Measurements from ENCODE around the gene PDCD2L.
"Not testable (repeated sequence)": the region's sequence is repeated elsewhere in the genome, so short reads cannot be mapped to it uniquely, and the experiment has no call there.

DNA sequence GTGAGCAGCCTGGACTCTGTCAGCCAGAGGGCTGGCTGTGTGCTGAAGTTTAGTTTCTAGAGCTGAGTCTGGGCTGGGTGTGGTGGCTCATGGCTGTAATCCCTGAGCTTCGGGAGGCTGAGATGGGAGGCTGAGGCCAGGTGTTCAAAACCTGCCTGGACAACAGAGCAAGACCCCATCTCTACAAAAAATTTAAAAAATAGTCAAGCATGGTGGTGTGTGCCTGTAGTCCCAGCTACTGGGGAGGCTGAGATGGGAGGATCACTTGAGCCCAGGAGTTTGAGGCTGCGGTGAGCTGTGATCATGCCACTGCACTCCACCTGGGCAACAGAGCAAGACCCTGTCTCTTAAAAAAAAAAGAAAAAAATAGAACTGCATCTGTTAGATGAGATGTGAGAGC, 15.5 kb upstream of the PDCD2L start:
- TF ChIP-seq, protein P1, sequence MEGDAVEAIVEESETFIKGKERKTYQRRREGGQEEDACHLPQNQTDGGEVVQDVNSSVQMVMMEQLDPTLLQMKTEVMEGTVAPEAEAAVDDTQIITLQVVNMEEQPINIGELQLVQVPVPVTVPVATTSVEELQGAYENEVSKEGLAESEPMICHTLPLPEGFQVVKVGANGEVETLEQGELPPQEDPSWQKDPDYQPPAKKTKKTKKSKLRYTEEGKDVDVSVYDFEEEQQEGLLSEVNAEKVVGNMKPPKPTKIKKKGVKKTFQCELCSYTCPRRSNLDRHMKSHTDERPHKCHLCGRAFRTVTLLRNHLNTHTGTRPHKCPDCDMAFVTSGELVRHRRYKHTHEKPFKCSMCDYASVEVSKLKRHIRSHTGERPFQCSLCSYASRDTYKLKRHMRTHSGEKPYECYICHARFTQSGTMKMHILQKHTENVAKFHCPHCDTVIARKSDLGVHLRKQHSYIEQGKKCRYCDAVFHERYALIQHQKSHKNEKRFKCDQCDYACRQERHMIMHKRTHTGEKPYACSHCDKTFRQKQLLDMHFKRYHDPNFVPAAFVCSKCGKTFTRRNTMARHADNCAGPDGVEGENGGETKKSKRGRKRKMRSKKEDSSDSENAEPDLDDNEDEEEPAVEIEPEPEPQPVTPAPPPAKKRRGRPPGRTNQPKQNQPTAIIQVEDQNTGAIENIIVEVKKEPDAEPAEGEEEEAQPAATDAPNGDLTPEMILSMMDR (IDR thresholded peaks at IDR 0.05; ENCODE audit: borderline replicate concordance, extremely low read depth, low read length, poor library complexity, severe bottlenecking): not testable (repeated sequence)
- not testable (repeated sequence) for TF ChIP-seq EZH2 (IDR thresholded peaks at IDR 0.05; ENCODE audit: borderline replicate concordance, low read depth, low read length, severe bottlenecking)
